GM12891 (cell line): ENCODE data around the gene NMNAT3.

Experiments used
- PAX5 ChIP-seq: IDR thresholded peaks from 2 replicates; pipeline ENCODE4 v1.6.1; 2011; ENCODE audit warnings: low read length, moderate library complexity, mild to moderate bottlenecking; ENCODE audit not compliant: insufficient read depth, severe bottlenecking
- POLR2A ChIP-seq: IDR thresholded peaks from 2 replicates; pipeline ENCODE4 v1.6.1; 2011; ENCODE audit warnings: low read depth, low read length, control low read depth
- POLR2AphosphoS5 ChIP-seq: IDR thresholded peaks from 2 replicates; pipeline ENCODE4 v1.6.1; 2011; ENCODE audit warnings: low read depth, low read length, control low read depth
- POU2F2 ChIP-seq: IDR thresholded peaks from 2 replicates; pipeline ENCODE4 v1.6.1; 2011; ENCODE audit warnings: low read depth, mild to moderate bottlenecking, control low read depth, low read length, moderate library complexity
- SPI1 ChIP-seq: IDR thresholded peaks from 2 replicates; pipeline ENCODE4 v1.6.1; 2011; ENCODE audit warnings: low read depth, low read length, control low read depth
- TAF1 ChIP-seq: IDR thresholded peaks from 2 replicates; pipeline ENCODE4 v1.6.1; 2011; ENCODE audit warnings: low read depth, low read length, control low read depth

DNA sequence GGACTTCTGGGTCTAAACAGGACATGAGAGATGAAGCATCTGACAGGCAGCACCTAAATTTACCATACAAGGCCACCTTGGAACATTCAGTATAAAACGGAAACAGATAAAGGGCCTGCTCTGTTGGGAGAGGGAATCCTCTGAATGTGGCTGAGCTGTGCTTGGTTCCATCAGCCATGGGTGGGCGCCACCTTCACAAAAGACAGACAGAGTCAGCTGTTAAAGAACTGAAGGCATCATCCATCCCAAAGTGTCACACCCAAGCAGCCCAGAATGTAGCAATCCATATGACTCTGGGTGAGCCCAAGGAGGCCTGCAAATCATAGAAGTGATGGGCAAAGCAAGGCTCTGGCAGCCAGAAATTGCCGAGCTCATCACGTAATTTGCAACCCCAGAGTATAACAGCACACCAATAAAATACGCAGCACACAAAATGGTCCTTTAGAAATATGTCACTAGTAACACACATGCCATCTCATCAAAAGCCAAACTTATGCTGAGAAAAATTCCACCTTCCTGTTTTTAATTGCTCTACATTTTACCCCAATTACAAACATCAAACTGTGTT, 113.4 kb downstream of the NMNAT3 start:
- TF ChIP-seq PAX5, result no peak
- TF ChIP-seq POLR2A, result no peak
- no peak for TF ChIP-seq SPI1
- no peak for TF ChIP-seq TAF1
- no peak for TF ChIP-seq POU2F2
- TF ChIP-seq POLR2AphosphoS5, result no peak
